Measurements from ENCODE around the gene DOK5. TPM values are rescaled to one million over a fixed set of nuclear protein-coding genes. Genes with fewer than 3 reads are reported as not detected.
A peak's percentile ranks its signal among the peaks of the same experiment; 100 is the strongest.

The DOK5 gene
- total and polyA plus RNA-seq, 7 donors = 7.4 to 25.5 (median 13.3) TPM

- Histone ChIP-seq H3K36me3 (ENCODE audit: insufficient read depth in 1 of 2, low read depth in 1 of 2) (no peaks in the 10 kb centered on the region), H3K27me3 (ENCODE audit: insufficient read depth in 3 of 3, low read length in 2 of 3) (no peaks in the 10 kb centered on the region), H3K27ac (no peak overlapping the region), H3K4me3 (no peak overlapping the region), H3K4me1 (no peaks in the 10 kb centered on the region), H3K9me3 (peaks cover 4% of the 10 kb centered on the region)
- peak in 1 of 4 donors; percentile 53 for ATAC-seq
- no peak for DNase-seq
- no peak for TF ChIP-seq CTCF (IDR thresholded peaks at IDR 0.05)
- intact Hi-C loops (cut with DNase I) = no loop called here
- 51 to 66% (median 54%) methylated on average over 6 of the region's 6 CpGs for WGBS, 3 donors
Observed at GRCh38 chr20:54515793-54516628, 40.6 kb downstream of the DOK5 start.

DNA sequence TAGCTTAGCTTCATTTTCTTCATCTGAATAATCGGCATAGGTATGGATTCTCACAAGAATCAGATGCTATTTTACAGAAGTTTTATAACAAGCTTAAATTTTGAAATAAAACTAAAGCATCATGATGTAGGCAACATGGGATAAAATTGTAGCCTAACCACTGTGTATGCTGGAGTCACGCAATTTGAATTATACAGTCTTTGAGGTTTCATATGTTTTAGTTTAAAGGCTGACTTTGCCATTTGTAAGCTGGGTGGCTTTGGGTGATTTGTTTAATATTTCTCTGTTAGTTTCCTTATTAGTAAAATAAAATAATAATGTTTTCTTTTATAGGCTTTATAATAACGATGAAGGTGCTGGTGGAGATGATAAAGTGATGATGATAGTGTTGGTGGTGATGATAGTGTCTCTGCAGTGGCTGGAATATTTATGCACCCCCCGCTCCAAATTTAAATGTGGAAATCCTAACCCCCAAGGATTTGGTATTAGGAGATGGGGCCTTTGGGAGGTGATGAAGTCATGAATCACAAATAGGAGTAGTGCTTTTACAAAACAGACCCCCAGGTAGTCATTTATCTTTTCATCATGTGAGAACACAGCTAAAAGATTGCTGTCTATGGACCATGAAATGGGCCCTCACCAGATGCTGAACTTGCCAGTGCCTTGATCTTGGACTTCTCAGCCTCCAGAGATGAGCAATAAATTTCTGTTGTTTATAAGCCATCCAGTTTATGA is 42.0 kb downstream of the DOK5 start:
- H3K36me3 ChIP-seq (ENCODE audit: insufficient read depth in 1 of 2, low read depth in 1 of 2) = no peaks in the 10 kb centered on the region
- H3K4me1 ChIP-seq = no peaks in the 10 kb centered on the region
- intact Hi-C loops (cut with DNase I) = no loop called here
- WGBS, 3 donors = 84 to 87% (median 87%) methylated on average over 4 of the region's 4 CpGs
- H3K27ac ChIP-seq = no peak overlapping the region
- H3K27me3 ChIP-seq (ENCODE audit: insufficient read depth in 3 of 3, low read length in 2 of 3) = no peaks in the 10 kb centered on the region
- no peak for TF ChIP-seq CTCF (IDR thresholded peaks at IDR 0.05)
- H3K4me3 ChIP-seq = no peak overlapping the region
- DNase-seq (no peak), ATAC-seq (no peak)
- H3K9me3 ChIP-seq = peaks cover 4% of the 10 kb centered on the region

DNA sequence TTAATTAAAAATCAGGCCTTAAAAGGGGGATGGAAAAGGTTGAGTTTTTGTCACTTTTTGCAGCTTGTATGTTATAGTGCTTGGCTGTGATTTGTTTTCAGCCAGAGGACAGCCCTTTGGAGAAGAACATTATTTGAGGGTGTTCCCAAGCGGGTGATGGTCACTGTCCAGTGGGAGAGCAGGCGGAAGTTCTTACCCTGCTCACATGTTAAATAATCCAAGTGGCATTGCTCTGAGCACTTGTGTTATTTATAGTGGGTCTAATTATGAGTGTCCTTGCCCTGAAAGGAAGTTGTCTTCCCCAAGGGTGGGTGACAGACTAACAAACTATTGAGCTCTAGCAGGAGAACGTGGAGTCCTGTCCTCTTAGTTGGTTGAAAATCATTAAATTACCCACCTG is 49.5 kb downstream of the DOK5 start:
- Histone ChIP-seq H3K27ac (peak overlapping the region; percentile 83), H3K27me3 (ENCODE audit: insufficient read depth in 3 of 3, low read length in 2 of 3) (no peaks in the 10 kb centered on the region), H3K9me3 (no peaks in the 10 kb centered on the region), H3K36me3 (ENCODE audit: insufficient read depth in 1 of 2, low read depth in 1 of 2) (no peaks in the 10 kb centered on the region), H3K4me1 (peaks cover 9% of the 10 kb centered on the region), H3K4me3 (peak overlapping the region; percentile 16)
- no peak for TF ChIP-seq CTCF (IDR thresholded peaks at IDR 0.05)
- WGBS, 3 donors = 31 to 52% (median 43%) methylated on average over 3 of the region's 3 CpGs
- ATAC-seq = peak; percentile 96 to 100 (median 98)
- DNase-seq = peak in 1 of 2 donors; percentile 62
- intact Hi-C loops (cut with DNase I) = no loop called here

- intact Hi-C loops (cut with DNase I) = no loop called here
- Histone ChIP-seq H3K4me3 (no peak overlapping the region), H3K36me3 (ENCODE audit: insufficient read depth in 1 of 2, low read depth in 1 of 2) (no peaks in the 10 kb centered on the region), H3K4me1 (peaks cover 9% of the 10 kb centered on the region), H3K27ac (no peak overlapping the region), H3K9me3 (no peaks in the 10 kb centered on the region), H3K27me3 (ENCODE audit: insufficient read depth in 3 of 3, low read length in 2 of 3) (no peaks in the 10 kb centered on the region)
- TF ChIP-seq CTCF (IDR thresholded peaks at IDR 0.05) = no peak
- ATAC-seq (peak in 1 of 4 donors; percentile 37), DNase-seq (no peak)
- WGBS, 3 donors = 28 to 53% (median 46%) methylated on average over 5 of the region's 5 CpGs
Observed at GRCh38 chr20:54525916-54526590, 50.7 kb downstream of the DOK5 start.
